Erythroblast (primary cell): Measurements from ENCODE around the gene KCNIP3.

Experiments used
- GATA1 ChIP-seq: IDR thresholded peaks from 2 replicates; pipeline ENCODE4 v1.6.1; 2011; ENCODE audit warnings: low read depth, mild to moderate bottlenecking, control low read depth, low read length, moderate library complexity
- POLR2A ChIP-seq: IDR thresholded peaks from 2 replicates; pipeline ENCODE4 v1.6.1; 2011; ENCODE audit warnings: mild to moderate bottlenecking, low read length

DNA sequence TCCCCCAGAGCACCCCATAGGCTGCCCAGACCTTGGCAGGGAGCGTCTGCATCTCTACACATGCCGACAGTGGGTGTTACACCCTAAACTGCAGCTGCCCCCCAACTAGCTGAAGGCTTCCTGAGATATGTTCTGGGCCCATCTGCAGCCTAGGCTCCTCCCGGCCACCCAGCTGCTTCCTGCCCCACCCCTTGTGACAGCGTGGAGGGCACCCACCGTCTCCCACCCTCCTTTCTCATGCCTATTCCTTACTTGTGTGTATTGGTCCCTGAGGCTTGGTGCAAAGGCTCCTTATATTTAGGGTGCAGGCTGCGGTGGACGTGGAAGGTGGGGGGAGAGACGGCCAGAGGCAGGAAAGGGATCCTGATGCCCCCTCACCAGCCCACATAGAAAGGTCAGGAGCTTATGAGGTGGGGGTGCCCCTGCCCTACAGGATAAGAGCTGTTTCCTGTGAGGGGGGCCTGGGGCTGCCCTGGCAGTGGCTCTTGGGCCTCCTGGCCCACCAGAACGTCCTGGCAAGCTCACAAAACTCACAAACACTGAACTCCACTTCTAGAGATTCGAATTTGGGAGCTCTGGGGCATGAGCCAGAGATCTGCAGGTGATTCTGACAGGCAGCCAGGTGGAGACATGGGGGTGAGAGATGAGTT lies 30.2 kb upstream of the KCNIP3 start:
- TF ChIP-seq POLR2A (no peak), GATA1 (no peak)
